ENCODE measurements around the gene SERPING1. TPM values are rescaled to one million over a fixed set of nuclear protein-coding genes. Genes with fewer than 3 reads are reported as not detected.

SERPING1 gene
- polyA plus RNA-seq, 1 of the 3 experiments (the other 2 are of a cell fraction): 4.5 TPM

DNA sequence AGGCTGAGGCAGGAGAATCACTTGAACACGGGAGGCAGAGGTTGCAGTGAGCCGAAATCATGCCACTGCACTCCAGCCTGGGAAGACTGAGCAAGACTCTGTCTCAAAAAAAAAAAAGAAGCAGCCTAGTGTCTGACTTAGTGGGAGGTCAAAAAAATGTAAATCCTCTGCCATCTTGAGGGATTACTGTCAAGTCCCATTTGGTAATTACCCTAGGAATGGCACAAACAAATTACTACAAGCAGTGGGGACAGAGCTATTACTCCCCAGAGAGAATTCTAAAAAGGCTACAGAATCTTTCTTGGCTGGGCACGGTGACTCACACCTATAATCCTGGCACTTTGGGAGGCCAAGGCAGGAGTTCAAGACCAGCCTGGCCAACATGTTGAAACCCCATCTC lies 3.8 kb downstream of the SERPING1 start:
- Histone ChIP-seq H3K4me1 (ENCODE audit: control insufficient read depth in 1 of 2, insufficient read depth in 2 of 2, low read depth in 1 of 2, low read length in 1 of 2) (peaks cover 0 to 11% of the 10 kb centered on the region in 2 experiments; a peak in 1 of 4 replicates), H3K4me2 (no peak overlapping the region), H3K9ac (no peak overlapping the region), H3K36me3 (replicated peaks in 1 of 2; ENCODE audit: control insufficient read depth in 1 of 2, insufficient read depth in 2 of 2, low read length in 1 of 2) (no peaks in the 10 kb centered on the region), H3K9me2 (no peaks in the 10 kb centered on the region), H3K9me3 (no peaks in the 10 kb centered on the region), H4K20me1 (ENCODE audit: insufficient read depth) (no peaks in the 10 kb centered on the region), H3K79me2 (ENCODE audit: insufficient read depth) (no peaks in the 10 kb centered on the region), H3K27me3 (ENCODE audit: insufficient read depth) (no peaks in the 10 kb centered on the region), H3K4me3 (ENCODE audit: low read depth in 2 of 2, low read length in 1 of 2) (no peak overlapping the region), H3K27ac (ENCODE audit: low read depth in 2 of 2, low read length in 1 of 2) (no peak overlapping the region), H2AFZ (ENCODE audit: low read depth) (no peak overlapping the region), H3F3A (replicated peaks; ENCODE audit: insufficient read depth) (no peaks in the 10 kb centered on the region)
- DNase-seq: no peak
- POLR2A ChIA-PET: no interaction called here
- CTCF ChIA-PET: interaction anchor here (1.0 to 1.6 kb wide), 3 partner anchors 18 to 43 kb away, joined by 3 to 4 read pairs (median 3); no protein-coding TSS in a partner anchor
- WGBS (ENCODE audit: low lambda C conversion rate): 72% methylated on average over 3 of the region's 3 CpGs
- TF ChIP-seq, protein P1, sequence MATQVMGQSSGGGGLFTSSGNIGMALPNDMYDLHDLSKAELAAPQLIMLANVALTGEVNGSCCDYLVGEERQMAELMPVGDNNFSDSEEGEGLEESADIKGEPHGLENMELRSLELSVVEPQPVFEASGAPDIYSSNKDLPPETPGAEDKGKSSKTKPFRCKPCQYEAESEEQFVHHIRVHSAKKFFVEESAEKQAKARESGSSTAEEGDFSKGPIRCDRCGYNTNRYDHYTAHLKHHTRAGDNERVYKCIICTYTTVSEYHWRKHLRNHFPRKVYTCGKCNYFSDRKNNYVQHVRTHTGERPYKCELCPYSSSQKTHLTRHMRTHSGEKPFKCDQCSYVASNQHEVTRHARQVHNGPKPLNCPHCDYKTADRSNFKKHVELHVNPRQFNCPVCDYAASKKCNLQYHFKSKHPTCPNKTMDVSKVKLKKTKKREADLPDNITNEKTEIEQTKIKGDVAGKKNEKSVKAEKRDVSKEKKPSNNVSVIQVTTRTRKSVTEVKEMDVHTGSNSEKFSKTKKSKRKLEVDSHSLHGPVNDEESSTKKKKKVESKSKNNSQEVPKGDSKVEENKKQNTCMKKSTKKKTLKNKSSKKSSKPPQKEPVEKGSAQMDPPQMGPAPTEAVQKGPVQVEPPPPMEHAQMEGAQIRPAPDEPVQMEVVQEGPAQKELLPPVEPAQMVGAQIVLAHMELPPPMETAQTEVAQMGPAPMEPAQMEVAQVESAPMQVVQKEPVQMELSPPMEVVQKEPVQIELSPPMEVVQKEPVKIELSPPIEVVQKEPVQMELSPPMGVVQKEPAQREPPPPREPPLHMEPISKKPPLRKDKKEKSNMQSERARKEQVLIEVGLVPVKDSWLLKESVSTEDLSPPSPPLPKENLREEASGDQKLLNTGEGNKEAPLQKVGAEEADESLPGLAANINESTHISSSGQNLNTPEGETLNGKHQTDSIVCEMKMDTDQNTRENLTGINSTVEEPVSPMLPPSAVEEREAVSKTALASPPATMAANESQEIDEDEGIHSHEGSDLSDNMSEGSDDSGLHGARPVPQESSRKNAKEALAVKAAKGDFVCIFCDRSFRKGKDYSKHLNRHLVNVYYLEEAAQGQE (IDR thresholded peaks at IDR 0.05; ENCODE audit: low read depth, low read length): no peak
- TF ChIP-seq GATA2 (CRISPR knock-in tag; IDR thresholded peaks at IDR 0.05) (no peak), CHD2 (IDR thresholded peaks at IDR 0.05; ENCODE audit: low read length, partially characterized antibody) (no peak), RCOR1 (IDR thresholded peaks at IDR 0.05; ENCODE audit: low read length) (no peak), TAF1 (IDR thresholded peaks at IDR 0.05; ENCODE audit: borderline replicate concordance, low read depth, low read length) (no peak), TCF12 (IDR thresholded peaks at IDR 0.05) (no peak), RFX5 (IDR thresholded peaks at IDR 0.05; ENCODE audit: low read length) (no peak), ELF1 (IDR thresholded peaks at IDR 0.05) (no peak), MEF2A (IDR thresholded peaks at IDR 0.05; ENCODE audit: borderline replicate concordance, low read depth) (no peak), FOXJ3 (CRISPR knock-in tag; IDR thresholded peaks at IDR 0.05) (no peak), RAD21 (IDR thresholded peaks at IDR 0.05; ENCODE audit: low read length) (no peak), NFIC (IDR thresholded peaks at IDR 0.05; ENCODE audit: borderline replicate concordance) (no peak), FOXM1 (IDR thresholded peaks at IDR 0.05; ENCODE audit: low read depth) (no peak), JUND (IDR thresholded peaks at IDR 0.05) (no peak), SMC3 (IDR thresholded peaks at IDR 0.05; ENCODE audit: low read depth, low read length) (no peak), RXRA (IDR thresholded peaks at IDR 0.05; ENCODE audit: borderline replicate concordance, low read depth) (no peak)
- TF ChIP-seq, protein P2, sequence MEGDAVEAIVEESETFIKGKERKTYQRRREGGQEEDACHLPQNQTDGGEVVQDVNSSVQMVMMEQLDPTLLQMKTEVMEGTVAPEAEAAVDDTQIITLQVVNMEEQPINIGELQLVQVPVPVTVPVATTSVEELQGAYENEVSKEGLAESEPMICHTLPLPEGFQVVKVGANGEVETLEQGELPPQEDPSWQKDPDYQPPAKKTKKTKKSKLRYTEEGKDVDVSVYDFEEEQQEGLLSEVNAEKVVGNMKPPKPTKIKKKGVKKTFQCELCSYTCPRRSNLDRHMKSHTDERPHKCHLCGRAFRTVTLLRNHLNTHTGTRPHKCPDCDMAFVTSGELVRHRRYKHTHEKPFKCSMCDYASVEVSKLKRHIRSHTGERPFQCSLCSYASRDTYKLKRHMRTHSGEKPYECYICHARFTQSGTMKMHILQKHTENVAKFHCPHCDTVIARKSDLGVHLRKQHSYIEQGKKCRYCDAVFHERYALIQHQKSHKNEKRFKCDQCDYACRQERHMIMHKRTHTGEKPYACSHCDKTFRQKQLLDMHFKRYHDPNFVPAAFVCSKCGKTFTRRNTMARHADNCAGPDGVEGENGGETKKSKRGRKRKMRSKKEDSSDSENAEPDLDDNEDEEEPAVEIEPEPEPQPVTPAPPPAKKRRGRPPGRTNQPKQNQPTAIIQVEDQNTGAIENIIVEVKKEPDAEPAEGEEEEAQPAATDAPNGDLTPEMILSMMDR (IDR thresholded peaks at IDR 0.05): no peak
- TF ChIP-seq, protein P3, sequence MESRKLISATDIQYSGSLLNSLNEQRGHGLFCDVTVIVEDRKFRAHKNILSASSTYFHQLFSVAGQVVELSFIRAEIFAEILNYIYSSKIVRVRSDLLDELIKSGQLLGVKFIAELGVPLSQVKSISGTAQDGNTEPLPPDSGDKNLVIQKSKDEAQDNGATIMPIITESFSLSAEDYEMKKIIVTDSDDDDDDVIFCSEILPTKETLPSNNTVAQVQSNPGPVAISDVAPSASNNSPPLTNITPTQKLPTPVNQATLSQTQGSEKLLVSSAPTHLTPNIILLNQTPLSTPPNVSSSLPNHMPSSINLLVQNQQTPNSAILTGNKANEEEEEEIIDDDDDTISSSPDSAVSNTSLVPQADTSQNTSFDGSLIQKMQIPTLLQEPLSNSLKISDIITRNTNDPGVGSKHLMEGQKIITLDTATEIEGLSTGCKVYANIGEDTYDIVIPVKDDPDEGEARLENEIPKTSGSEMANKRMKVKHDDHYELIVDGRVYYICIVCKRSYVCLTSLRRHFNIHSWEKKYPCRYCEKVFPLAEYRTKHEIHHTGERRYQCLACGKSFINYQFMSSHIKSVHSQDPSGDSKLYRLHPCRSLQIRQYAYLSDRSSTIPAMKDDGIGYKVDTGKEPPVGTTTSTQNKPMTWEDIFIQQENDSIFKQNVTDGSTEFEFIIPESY (IDR thresholded peaks at IDR 0.05; ENCODE audit: borderline replicate concordance, low read depth): no peak
- TF ChIP-seq, protein P4, sequence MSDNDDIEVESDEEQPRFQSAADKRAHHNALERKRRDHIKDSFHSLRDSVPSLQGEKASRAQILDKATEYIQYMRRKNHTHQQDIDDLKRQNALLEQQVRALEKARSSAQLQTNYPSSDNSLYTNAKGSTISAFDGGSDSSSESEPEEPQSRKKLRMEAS (IDR thresholded peaks at IDR 0.05; ENCODE audit: low read depth): no peak
